ENCODE measurements around the gene RASAL2. TPM values are rescaled to one million over a fixed set of nuclear protein-coding genes. Genes with fewer than 3 reads are reported as not detected.

RASAL2 gene
- total and polyA plus RNA-seq, 9 of the 15 experiments (the other 6 are each of a cell fraction or from before 2014, with no cell fraction given) = 0.13 to 1.0 (median 0.62) TPM

DNA sequence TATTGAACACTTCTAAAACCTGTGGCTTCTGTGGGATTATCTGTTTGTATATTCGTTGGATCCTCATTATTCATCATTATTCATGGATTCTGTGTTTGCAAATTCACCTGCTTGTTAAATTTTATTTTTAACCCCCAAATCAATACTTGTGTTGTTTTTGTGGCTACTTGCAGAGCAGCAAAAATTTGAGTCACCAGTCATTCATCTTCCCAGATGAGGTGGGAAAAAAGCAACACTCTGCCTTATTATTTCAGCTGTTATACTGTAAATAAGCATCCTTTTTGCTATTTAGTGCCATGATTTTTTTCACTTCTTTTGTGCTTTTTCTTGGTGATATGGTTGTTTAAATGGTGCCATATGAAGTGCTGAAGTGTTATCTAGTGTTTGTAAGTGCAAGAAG lies 56.7 kb downstream of the RASAL2 start (continued):
- TF ChIP-seq ZNF561 (CRISPR knock-in tag; conservative IDR thresholded peaks at IDR 0.05) (no peak), ZNF707 (CRISPR knock-in tag; conservative IDR thresholded peaks at IDR 0.05) (no peak), POU5F1 (IDR thresholded peaks at IDR 0.05; ENCODE audit: borderline replicate concordance, low read depth, low read length, partially characterized antibody) (no peak), BRCA1 (IDR thresholded peaks at IDR 0.05) (no peak), BRCA1 (CRISPR knock-in tag; IDR thresholded peaks at IDR 0.05) (no peak), NR2C2 (CRISPR knock-in tag; IDR thresholded peaks at IDR 0.05) (no peak), NR2C2 (tag; IDR thresholded peaks at IDR 0.05) (no peak), ZKSCAN3 (CRISPR knock-in tag; IDR thresholded peaks at IDR 0.05) (no peak)
- TF ChIP-seq, protein P1, sequence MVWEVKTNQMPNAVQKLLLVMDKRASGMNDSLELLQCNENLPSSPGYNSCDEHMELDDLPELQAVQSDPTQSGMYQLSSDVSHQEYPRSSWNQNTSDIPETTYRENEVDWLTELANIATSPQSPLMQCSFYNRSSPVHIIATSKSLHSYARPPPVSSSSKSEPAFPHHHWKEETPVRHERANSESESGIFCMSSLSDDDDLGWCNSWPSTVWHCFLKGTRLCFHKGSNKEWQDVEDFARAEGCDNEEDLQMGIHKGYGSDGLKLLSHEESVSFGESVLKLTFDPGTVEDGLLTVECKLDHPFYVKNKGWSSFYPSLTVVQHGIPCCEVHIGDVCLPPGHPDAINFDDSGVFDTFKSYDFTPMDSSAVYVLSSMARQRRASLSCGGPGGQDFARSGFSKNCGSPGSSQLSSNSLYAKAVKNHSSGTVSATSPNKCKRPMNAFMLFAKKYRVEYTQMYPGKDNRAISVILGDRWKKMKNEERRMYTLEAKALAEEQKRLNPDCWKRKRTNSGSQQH (CRISPR knock-in tag; IDR thresholded peaks at IDR 0.05) = no peak
- TF ChIP-seq, protein P2, sequence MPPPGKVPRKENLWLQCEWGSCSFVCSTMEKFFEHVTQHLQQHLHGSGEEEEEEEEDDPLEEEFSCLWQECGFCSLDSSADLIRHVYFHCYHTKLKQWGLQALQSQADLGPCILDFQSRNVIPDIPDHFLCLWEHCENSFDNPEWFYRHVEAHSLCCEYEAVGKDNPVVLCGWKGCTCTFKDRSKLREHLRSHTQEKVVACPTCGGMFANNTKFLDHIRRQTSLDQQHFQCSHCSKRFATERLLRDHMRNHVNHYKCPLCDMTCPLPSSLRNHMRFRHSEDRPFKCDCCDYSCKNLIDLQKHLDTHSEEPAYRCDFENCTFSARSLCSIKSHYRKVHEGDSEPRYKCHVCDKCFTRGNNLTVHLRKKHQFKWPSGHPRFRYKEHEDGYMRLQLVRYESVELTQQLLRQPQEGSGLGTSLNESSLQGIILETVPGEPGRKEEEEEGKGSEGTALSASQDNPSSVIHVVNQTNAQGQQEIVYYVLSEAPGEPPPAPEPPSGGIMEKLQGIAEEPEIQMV (tag; conservative IDR thresholded peaks at IDR 0.05; ENCODE audit: low read depth) = no peak
- TF ChIP-seq, protein P3, sequence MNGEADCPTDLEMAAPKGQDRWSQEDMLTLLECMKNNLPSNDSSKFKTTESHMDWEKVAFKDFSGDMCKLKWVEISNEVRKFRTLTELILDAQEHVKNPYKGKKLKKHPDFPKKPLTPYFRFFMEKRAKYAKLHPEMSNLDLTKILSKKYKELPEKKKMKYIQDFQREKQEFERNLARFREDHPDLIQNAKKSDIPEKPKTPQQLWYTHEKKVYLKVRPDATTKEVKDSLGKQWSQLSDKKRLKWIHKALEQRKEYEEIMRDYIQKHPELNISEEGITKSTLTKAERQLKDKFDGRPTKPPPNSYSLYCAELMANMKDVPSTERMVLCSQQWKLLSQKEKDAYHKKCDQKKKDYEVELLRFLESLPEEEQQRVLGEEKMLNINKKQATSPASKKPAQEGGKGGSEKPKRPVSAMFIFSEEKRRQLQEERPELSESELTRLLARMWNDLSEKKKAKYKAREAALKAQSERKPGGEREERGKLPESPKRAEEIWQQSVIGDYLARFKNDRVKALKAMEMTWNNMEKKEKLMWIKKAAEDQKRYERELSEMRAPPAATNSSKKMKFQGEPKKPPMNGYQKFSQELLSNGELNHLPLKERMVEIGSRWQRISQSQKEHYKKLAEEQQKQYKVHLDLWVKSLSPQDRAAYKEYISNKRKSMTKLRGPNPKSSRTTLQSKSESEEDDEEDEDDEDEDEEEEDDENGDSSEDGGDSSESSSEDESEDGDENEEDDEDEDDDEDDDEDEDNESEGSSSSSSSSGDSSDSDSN (IDR thresholded peaks at IDR 0.05; ENCODE audit: borderline replicate concordance in 1 of 2, low read depth in 2 of 2, low read length in 2 of 2) = no peak

Measured in K562 (cell line).